Liver (tissue), 9 donors: Measurements from ENCODE around the gene PRDM2. TPM values are rescaled to one million over a fixed set of nuclear protein-coding genes. Genes with fewer than 3 reads are reported as not detected.

Source experiments
- DNase-seq: peaks from one replicate; pipeline ENCODE4 v3.0.0-alpha.2; 2017; ENCODE audit warnings: low spot score
- H3K27ac ChIP-seq, 2 donors: one replicate each; pipeline ENCODE4 v1.7.0; 2013; ENCODE audit warnings: inconsistent platforms in 2 of 2, low read length in 2 of 2, control low read depth in 1 of 2, low read depth in 1 of 2, mild to moderate bottlenecking in 1 of 2
- H3K27me3 ChIP-seq, 4 donors: one replicate each; pipeline versions ENCODE4 v1.6.1 to v1.7.0; 2013; ENCODE audit warnings: low read length in 3 of 4, inconsistent platforms in 1 of 4, mild to moderate bottlenecking in 1 of 4, moderate library complexity in 1 of 4; ENCODE audit not compliant: control insufficient read depth in 4 of 4, insufficient read depth in 4 of 4
- H3K36me3 ChIP-seq, 4 donors: one replicate each; pipeline versions ENCODE4 v1.6.1 to v1.7.0; 2013; ENCODE audit warnings: low read length in 3 of 4, mild to moderate bottlenecking in 3 of 4, low read depth in 1 of 4, moderate library complexity in 1 of 4; ENCODE audit not compliant: control insufficient read depth in 4 of 4, insufficient read depth in 3 of 4
- H3K4me1 ChIP-seq, 4 donors: one replicate each; pipeline versions ENCODE4 v1.6.1 to v1.7.0; 2013; ENCODE audit warnings: low read length in 3 of 4, mild to moderate bottlenecking in 3 of 4, moderate library complexity in 1 of 4; ENCODE audit not compliant: control insufficient read depth in 4 of 4, insufficient read depth in 4 of 4
- H3K4me3 ChIP-seq, 3 donors: one replicate each; pipeline versions ENCODE4 v1.6.1 to v1.7.0; 2013; ENCODE audit warnings: low read length in 3 of 3, control low read depth in 1 of 3, low read depth in 1 of 3, mild to moderate bottlenecking in 1 of 3
- H3K9ac ChIP-seq, 2 donors: one replicate each; pipeline ENCODE4 v1.7.0; 2013; ENCODE audit warnings: low read length in 2 of 2, mild to moderate bottlenecking in 2 of 2, moderate library complexity in 2 of 2, control low read depth in 1 of 2, low read depth in 1 of 2
- H3K9me3 ChIP-seq, 4 donors: one replicate each; pipeline versions ENCODE4 v1.6.1 to v1.7.0; 2013; ENCODE audit warnings: low read length in 3 of 4; ENCODE audit not compliant: control insufficient read depth in 4 of 4
- EGR1 ChIP-seq, 2 donors: IDR thresholded peaks; 2 replicates each; pipeline ENCODE4 v1.6.1; 2016 to 2018; ENCODE audit warnings: antibody characterized with exemption in 2 of 2, low read depth in 2 of 2
- FOXA1 ChIP-seq: IDR thresholded peaks from 2 replicates; pipeline ENCODE4 v1.6.1; 2016; ENCODE audit warnings: antibody characterized with exemption
- FOXA2 ChIP-seq: IDR thresholded peaks from 2 replicates; pipeline ENCODE4 v1.6.1; 2016; ENCODE audit warnings: antibody characterized with exemption
- GABPA ChIP-seq, 2 donors: IDR thresholded peaks in 1 of 2; conservative IDR thresholded peaks in 1 of 2; 2 replicates each; pipeline ENCODE4 v1.6.1; 2016; ENCODE audit warnings: antibody characterized with exemption in 2 of 2, mild to moderate bottlenecking in 1 of 2, moderate library complexity in 1 of 2
- HNF4G ChIP-seq: IDR thresholded peaks from 2 replicates; pipeline ENCODE4 v1.6.1; 2016; ENCODE audit warnings: antibody characterized with exemption
- JUND ChIP-seq, 2 donors: IDR thresholded peaks; 2 replicates each; pipeline ENCODE4 v1.6.1; 2016; ENCODE audit warnings: antibody characterized with exemption in 2 of 2
- NR2F2 ChIP-seq: IDR thresholded peaks from 2 replicates; pipeline ENCODE4 v1.6.1; 2016; ENCODE audit warnings: antibody characterized with exemption
- RAD21 ChIP-seq, 2 donors: IDR thresholded peaks; 2 replicates each; pipeline ENCODE4 v1.6.1; 2016; ENCODE audit warnings: antibody characterized with exemption in 2 of 2, mild to moderate bottlenecking in 2 of 2
- RXRA ChIP-seq, 2 donors: IDR thresholded peaks; 2 replicates each; pipeline ENCODE4 v1.6.1; 2017 to 2018; ENCODE audit warnings: antibody characterized with exemption in 2 of 2, mild to moderate bottlenecking in 1 of 2
- SP1 ChIP-seq: IDR thresholded peaks from 2 replicates; pipeline ENCODE4 v1.6.1; 2018; ENCODE audit warnings: antibody characterized with exemption, mild to moderate bottlenecking
- TAF1 ChIP-seq: conservative IDR thresholded peaks from 2 replicates; pipeline ENCODE4 v1.6.1; 2016; ENCODE audit warnings: antibody characterized with exemption, mild to moderate bottlenecking
- YY1 ChIP-seq: IDR thresholded peaks from 2 replicates; pipeline ENCODE4 v1.6.1; 2016; ENCODE audit warnings: antibody characterized with exemption, mild to moderate bottlenecking
- WGBS: extraction: QIAGEN DNeasy Blood & Tissue Kit; methylation state at CpG from one replicate; pipeline ENCODE4 v1.1.7; 2013; 5-methylcytosine and 5-hydroxymethylcytosine counted together
- polyA plus RNA-seq, 2 donors: library from polyadenylated mRNA; stranded (reverse) in 1 of 2; unstranded in 1 of 2; fragments of 200-250 nt in 1 of 2; fragments of >200 nt in 1 of 2; fragmentation: Nextera tagmentation in 1 of 2; extraction: Ambion mirVana in 1 of 2; gene quantifications; one replicate each; pipeline versions ENCODE4 v1.2.1 to v1.2.3, GENCODE V29; 2013 to 2015
- total RNA-seq, 2 donors: library from RNA; depleted of rRNA; stranded (reverse); fragments of >200 nt; gene quantifications; one replicate each; pipeline ENCODE4 v1.2.3, GENCODE V29; 2014
- TF ChIP-seq, protein P1 (sequence below): IDR thresholded peaks from 2 replicates; pipeline ENCODE4 v1.6.1; 2016; ENCODE audit warnings: antibody characterized with exemption
- TF ChIP-seq, protein P2 (sequence below): IDR thresholded peaks from 2 replicates; pipeline ENCODE4 v1.6.1; 2016; ENCODE audit warnings: antibody characterized with exemption
- TF ChIP-seq, protein P3 (sequence below): IDR thresholded peaks from 2 replicates; pipeline ENCODE4 v1.6.1; 2016; ENCODE audit warnings: antibody characterized with exemption, mild to moderate bottlenecking
- donor health status: healthy.
- donor health status: healthy.
- donor health status: healthy.
- donor health status: healthy.
- donor health status: healthy.

PRDM2 gene
- total and polyA plus RNA-seq, 4 donors = 4.5 to 13.9 (median 7.9) TPM

DNA sequence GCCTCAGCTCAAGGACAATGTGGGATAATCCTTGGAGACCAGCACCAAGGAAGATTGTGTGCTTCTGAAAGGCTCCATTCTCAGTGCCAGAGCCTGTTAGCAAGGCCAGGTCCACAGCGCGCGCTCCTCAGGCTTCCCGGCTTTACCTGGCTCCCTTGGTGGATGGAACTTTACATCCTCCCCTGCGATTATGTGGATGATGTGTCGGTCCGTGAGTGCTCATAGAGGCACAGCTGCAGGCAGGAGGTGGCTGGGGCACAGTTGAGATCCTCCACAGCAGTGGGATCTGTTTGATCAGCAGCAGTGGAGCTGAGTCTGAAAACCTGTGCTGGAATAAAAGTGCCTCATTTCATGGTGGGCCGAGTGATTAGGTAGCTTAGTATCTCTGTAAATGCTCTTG is 62.7 kb downstream of the PRDM2 start:
- no peak for DNase-seq
- H3K27me3 ChIP-seq = no peaks in the 10 kb centered on the region
- no peak overlapping the region for H3K9ac ChIP-seq
- no peaks in the 10 kb centered on the region for H3K36me3 ChIP-seq
- H3K9me3 ChIP-seq = no peaks in the 10 kb centered on the region
- WGBS = 96% methylated on average over 8 of the region's 8 CpGs
- no peak for TF ChIP-seq NR2F2
- TF ChIP-seq FOXA1 = no peak
- no peak overlapping the region for H3K4me3 ChIP-seq
- H3K4me1 ChIP-seq = peaks cover 2 to 12% (median 5%) of the 10 kb centered on the region in 4 donors
- no peak overlapping the region for H3K27ac ChIP-seq

DNA sequence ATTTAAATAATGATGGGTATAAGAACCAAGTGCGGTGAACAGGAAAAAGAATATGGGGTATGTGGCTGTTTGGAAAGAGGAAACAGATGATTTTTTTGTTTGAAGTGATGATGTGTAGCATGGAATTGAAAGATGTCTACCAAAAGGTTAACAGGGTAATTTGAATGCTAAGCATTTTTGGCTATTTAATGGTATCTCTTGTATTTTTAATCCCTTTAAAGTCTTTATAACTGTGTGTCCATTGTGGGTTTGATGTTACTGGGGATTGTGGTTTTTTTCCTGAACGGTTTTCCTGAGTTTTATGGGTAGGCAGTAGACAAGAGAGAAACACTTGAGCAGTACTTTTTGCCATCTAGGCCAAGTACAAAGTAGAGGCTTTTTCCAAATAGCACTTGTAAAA is 63.2 kb downstream of the PRDM2 start:
- no peak overlapping the region for H3K4me3 ChIP-seq

DNA sequence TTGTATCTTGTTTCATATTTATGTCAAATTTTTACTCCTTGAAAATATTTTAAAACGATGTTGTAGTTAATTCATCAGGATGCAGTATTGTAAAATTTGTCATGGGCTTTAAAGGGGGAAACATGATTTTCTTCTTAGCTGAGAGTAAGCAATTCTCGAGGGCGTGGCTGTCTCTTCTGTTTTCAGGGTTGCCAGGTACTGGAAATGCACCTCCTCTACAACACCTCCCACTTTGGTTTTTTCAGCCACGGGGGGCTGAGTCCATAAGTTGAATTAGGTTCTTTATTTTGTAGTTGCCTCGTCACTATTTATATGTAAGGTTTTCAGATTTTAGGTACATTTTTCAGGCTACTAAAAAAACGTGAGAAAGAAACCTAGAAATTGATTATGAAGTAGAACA is 64.0 kb downstream of the PRDM2 start:
- H3K4me1 ChIP-seq = peaks cover 0 to 12% (median 4%) of the 10 kb centered on the region in 4 donors
- TF ChIP-seq SP1 (no peak), RAD21 (IDR thresholded peaks at IDR 0.05) (no peak), YY1 (no peak), EGR1 (IDR thresholded peaks at IDR 0.05; ENCODE audit: low read depth in 2 of 2) (no peak), JUND (IDR thresholded peaks at IDR 0.05) (no peak), TAF1 (no peak), NR2F2 (no peak)
- TF ChIP-seq, protein P1, sequence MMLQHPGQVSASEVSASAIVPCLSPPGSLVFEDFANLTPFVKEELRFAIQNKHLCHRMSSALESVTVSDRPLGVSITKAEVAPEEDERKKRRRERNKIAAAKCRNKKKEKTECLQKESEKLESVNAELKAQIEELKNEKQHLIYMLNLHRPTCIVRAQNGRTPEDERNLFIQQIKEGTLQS = no peak

More for the DNA sequence above, 63.2 kb downstream of the PRDM2 start:
- Histone ChIP-seq H3K27ac (no peak overlapping the region), H3K36me3 (no peaks in the 10 kb centered on the region), H3K9me3 (no peaks in the 10 kb centered on the region), H3K4me1 (peaks cover 0 to 12% (median 4%) of the 10 kb centered on the region in 4 donors), H3K9ac (no peak overlapping the region), H3K27me3 (no peaks in the 10 kb centered on the region)
- no peak for DNase-seq
- 86% methylated on average over 2 of the region's 2 CpGs for WGBS
- TF ChIP-seq FOXA1 = no peak
- TF ChIP-seq, protein P2, sequence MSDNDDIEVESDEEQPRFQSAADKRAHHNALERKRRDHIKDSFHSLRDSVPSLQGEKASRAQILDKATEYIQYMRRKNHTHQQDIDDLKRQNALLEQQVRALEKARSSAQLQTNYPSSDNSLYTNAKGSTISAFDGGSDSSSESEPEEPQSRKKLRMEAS = no peak

DNA sequence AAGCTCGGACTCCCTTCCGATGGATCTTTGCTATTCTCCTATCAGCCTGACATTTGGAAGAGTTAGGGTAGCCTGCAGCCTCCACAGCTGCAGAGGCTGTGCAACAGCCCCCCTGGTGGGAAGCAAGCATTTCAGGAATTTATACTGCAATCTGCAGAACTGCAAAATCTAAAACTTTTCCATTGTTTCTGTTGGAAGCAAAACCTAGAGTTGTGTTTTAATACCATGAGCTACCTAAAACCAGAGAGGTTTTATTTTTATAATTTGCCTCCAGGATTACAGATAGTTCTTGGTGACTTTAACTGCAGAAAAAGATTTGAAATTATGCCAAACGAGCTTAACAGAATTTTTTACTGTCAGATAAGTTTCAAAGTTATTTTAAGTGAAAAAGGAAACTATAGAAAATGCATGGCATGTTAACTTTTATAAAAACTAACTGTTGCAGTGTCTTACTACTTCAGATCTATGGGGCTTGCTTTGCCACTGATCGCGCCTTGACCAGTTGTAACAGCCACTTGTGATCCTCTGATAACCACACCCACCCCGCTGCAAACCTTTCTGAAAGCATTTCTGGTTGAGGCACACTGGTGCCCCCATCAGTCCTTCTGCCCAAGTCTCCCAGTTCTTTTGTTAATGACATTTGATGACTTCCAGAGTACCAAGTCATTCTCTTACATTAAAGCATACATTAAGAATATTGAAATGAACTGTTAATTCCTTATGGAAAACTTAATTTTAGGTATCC is 64.8 kb downstream of the PRDM2 start:
- no peak overlapping the region for H3K4me3 ChIP-seq
- 78% methylated on average over 6 of the region's 6 CpGs for WGBS
- DNase-seq = no peak
- no peak overlapping the region for H3K9ac ChIP-seq
- H3K36me3 ChIP-seq = no peaks in the 10 kb centered on the region
- TF ChIP-seq RXRA (IDR thresholded peaks at IDR 0.05) (no peak), FOXA2 (no peak), NR2F2 (no peak), JUND (IDR thresholded peaks at IDR 0.05) (no peak), EGR1 (IDR thresholded peaks at IDR 0.05; ENCODE audit: low read depth in 2 of 2) (no peak), RAD21 (IDR thresholded peaks at IDR 0.05) (no peak), HNF4G (no peak), TAF1 (no peak), GABPA (IDR thresholded peaks at IDR 0.05 in 1 of 2, conservative IDR thresholded peaks at IDR 0.05 in 1 of 2) (no peak)
- TF ChIP-seq, protein P3, sequence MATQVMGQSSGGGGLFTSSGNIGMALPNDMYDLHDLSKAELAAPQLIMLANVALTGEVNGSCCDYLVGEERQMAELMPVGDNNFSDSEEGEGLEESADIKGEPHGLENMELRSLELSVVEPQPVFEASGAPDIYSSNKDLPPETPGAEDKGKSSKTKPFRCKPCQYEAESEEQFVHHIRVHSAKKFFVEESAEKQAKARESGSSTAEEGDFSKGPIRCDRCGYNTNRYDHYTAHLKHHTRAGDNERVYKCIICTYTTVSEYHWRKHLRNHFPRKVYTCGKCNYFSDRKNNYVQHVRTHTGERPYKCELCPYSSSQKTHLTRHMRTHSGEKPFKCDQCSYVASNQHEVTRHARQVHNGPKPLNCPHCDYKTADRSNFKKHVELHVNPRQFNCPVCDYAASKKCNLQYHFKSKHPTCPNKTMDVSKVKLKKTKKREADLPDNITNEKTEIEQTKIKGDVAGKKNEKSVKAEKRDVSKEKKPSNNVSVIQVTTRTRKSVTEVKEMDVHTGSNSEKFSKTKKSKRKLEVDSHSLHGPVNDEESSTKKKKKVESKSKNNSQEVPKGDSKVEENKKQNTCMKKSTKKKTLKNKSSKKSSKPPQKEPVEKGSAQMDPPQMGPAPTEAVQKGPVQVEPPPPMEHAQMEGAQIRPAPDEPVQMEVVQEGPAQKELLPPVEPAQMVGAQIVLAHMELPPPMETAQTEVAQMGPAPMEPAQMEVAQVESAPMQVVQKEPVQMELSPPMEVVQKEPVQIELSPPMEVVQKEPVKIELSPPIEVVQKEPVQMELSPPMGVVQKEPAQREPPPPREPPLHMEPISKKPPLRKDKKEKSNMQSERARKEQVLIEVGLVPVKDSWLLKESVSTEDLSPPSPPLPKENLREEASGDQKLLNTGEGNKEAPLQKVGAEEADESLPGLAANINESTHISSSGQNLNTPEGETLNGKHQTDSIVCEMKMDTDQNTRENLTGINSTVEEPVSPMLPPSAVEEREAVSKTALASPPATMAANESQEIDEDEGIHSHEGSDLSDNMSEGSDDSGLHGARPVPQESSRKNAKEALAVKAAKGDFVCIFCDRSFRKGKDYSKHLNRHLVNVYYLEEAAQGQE = no peak
- H3K27ac ChIP-seq = no peak overlapping the region
- peaks cover 0 to 12% (median 4%) of the 10 kb centered on the region in 4 donors for H3K4me1 ChIP-seq
- no peaks in the 10 kb centered on the region for H3K27me3 ChIP-seq
- no peaks in the 10 kb centered on the region for H3K9me3 ChIP-seq

More for the DNA sequence above, 64.0 kb downstream of the PRDM2 start:
- Histone ChIP-seq H3K27ac (no peak overlapping the region), H3K9ac (no peak overlapping the region), H3K27me3 (no peaks in the 10 kb centered on the region), H3K9me3 (no peaks in the 10 kb centered on the region), H3K36me3 (no peaks in the 10 kb centered on the region), H3K4me3 (no peak overlapping the region)
- WGBS = 88% methylated on average over 6 of the region's 6 CpGs
- no peak for DNase-seq
